ENCODE data around the gene ZC3H10.
"Not testable (repeated sequence)": the region's sequence is repeated elsewhere in the genome, so short reads cannot be mapped to it uniquely, and the experiment has no call there.

Gene ZC3H10

GRCh38 chr12:56154818-56155217 is 36.8 kb downstream of the ZC3H10 start:
- no peak for DNase-seq

GRCh38 chr12:56155256-56155845 is 37.3 kb downstream of the ZC3H10 start:
- no peak for DNase-seq

- DNase-seq = not testable (repeated sequence)
Observed at GRCh38 chr12:56156464-56157200, 38.6 kb downstream of the ZC3H10 start.

GRCh38 chr12:56157201-56158028 is 39.3 kb downstream of the ZC3H10 start:
- DNase-seq = peak; percentile 94

- DNase-seq = peak; percentile 99
Observed at GRCh38 chr12:56158029-56158925, 40.2 kb downstream of the ZC3H10 start, which contains the start of gene MYL6. Gene MYL6, plus strand, starts transcription at chr12:56158359. Its CDS starts 43 bp downstream, at chr12:56158402.

GRCh38 chr12:56158926-56159461 is 40.9 kb downstream of the ZC3H10 start:
- DNase-seq = peak; percentile 87

- no peak for DNase-seq
Observed at GRCh38 chr12:56159482-56160192, 41.6 kb downstream of the ZC3H10 start.

GRCh38 chr12:56160193-56160763 is 42.2 kb downstream of the ZC3H10 start:
- DNase-seq = peak; percentile 34

- DNase-seq = no peak
Observed at GRCh38 chr12:56160894-56161689, 43.0 kb downstream of the ZC3H10 start.

- no peak for DNase-seq
Observed at GRCh38 chr12:56161690-56162351, 43.8 kb downstream of the ZC3H10 start.

GRCh38 chr12:56162468-56163290 is 44.6 kb downstream of the ZC3H10 start:
- peak; percentile 45 for DNase-seq

- DNase-seq = peak; percentile 26
Observed at GRCh38 chr12:56163533-56164344, 45.7 kb downstream of the ZC3H10 start.

- DNase-seq = peak; percentile 25
Observed at GRCh38 chr12:56164345-56164729, 46.3 kb downstream of the ZC3H10 start.

- peak; percentile 29 for DNase-seq
Observed at GRCh38 chr12:56165369-56165768, 47.3 kb downstream of the ZC3H10 start.

GRCh38 chr12:56169229-56169759 is 51.2 kb downstream of the ZC3H10 start:
- no peak for DNase-seq

- DNase-seq = no peak
Observed at GRCh38 chr12:56172839-56173238, 54.8 kb downstream of the ZC3H10 start.
